SJSA1 (cell line): Measurements from ENCODE around the gene TESK2. TPM values are rescaled to one million over a fixed set of nuclear protein-coding genes. Genes with fewer than 3 reads are reported as not detected.

Experiments
- DNase-seq, 2 experiments: peaks; one replicate each; pipeline ENCODE4 v3.0.0-alpha.2; 2015 to 2020; ENCODE audit warnings: low spot score in 2 of 2, low read depth in 1 of 2
- H3K27ac ChIP-seq: fragments of 250-450 bp; sonication (Bioruptor Pico); 2 replicates; pipeline ENCODE4 v1.5.1; 2020; ENCODE audit warnings: mild to moderate bottlenecking, moderate library complexity
- H3K27me3 ChIP-seq: fragments of 250-450 bp; sonication (Bioruptor Pico); replicated peaks from 2 replicates; pipeline ENCODE4 v1.5.1; 2020; ENCODE audit warnings: mild to moderate bottlenecking, moderate library complexity
- H3K36me3 ChIP-seq: fragments of 250-450 bp; sonication (Bioruptor Pico); 2 replicates; pipeline ENCODE4 v1.5.1; 2020; ENCODE audit warnings: mild to moderate bottlenecking
- H3K4me1 ChIP-seq: fragments of 250-450 bp; sonication (Bioruptor Pico); replicated peaks from 2 replicates; pipeline ENCODE4 v1.6.1; 2021; ENCODE audit warnings: mild to moderate bottlenecking
- H3K4me3 ChIP-seq: fragments of 250-450 bp; sonication (Bioruptor Pico); 2 replicates; pipeline ENCODE4 v1.5.1; 2020; ENCODE audit warnings: mild to moderate bottlenecking
- H3K9me3 ChIP-seq: fragments of 250-450 bp; sonication (Bioruptor Pico); replicated peaks from 2 replicates; pipeline ENCODE4 v1.5.1; 2020; ENCODE audit warnings: mild to moderate bottlenecking
- total RNA-seq: library from RNA; depleted of rRNA; stranded (reverse); fragments of >200 nt; shearing (Covaris generic); gene quantifications from 2 replicates; pipeline ENCODE4 v1.2.3, GENCODE V29; 2014

The TESK2 gene
- total RNA-seq, 1 experiment from 2014 or later = 2.0 TPM

DNA sequence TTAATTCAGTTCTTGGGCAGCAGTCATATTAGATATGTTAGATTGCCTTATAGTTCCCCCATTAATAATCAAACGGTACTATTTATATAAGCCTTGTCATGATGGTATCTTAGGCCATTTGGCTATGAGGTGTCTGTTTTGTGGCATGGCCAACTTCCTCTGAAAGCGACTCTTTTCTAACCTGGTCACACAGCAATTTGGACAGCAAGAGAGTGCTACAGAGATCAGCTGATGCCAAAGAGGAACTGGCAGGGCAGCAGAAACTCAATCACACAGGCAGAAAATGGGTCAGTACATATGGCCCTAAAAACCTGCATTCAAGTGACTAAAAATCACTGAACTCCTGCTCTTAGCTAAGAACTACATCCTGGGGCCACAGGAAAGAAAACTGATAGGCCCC, 137.3 kb downstream of the TESK2 start:
- Histone ChIP-seq H3K27ac (no peak overlapping the region), H3K4me1 (peaks cover 9% of the 10 kb centered on the region), H3K36me3 (no peaks in the 10 kb centered on the region), H3K27me3 (no peaks in the 10 kb centered on the region), H3K9me3 (no peaks in the 10 kb centered on the region), H3K4me3 (no peak overlapping the region)
- DNase-seq = no peak

DNA sequence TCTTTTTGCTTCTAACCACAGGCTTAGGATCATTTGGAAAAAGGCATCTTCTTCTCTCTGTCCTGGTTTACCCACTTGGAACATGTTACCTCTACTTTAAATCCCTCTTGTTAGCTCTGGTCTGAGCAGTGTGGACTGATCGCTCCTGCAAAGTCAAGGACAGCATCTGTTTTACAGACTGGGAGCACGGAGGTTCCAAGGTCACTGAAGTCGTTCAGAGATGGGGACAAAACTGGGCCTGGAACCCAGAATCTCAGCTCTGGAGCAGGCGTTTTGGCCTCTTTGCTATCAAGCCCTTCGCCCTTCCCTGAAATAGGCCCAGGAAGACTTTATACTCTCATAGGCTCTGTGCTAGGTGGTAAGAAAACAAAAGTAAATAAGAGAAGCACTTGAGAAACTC, 139.5 kb downstream of the TESK2 start:
- Histone ChIP-seq H3K27me3 (no peaks in the 10 kb centered on the region), H3K27ac (no peak overlapping the region), H3K4me1 (peaks cover 24% of the 10 kb centered on the region), H3K36me3 (peaks cover 5% of the 10 kb centered on the region), H3K9me3 (no peaks in the 10 kb centered on the region), H3K4me3 (no peak overlapping the region)
- no peak for DNase-seq

DNA sequence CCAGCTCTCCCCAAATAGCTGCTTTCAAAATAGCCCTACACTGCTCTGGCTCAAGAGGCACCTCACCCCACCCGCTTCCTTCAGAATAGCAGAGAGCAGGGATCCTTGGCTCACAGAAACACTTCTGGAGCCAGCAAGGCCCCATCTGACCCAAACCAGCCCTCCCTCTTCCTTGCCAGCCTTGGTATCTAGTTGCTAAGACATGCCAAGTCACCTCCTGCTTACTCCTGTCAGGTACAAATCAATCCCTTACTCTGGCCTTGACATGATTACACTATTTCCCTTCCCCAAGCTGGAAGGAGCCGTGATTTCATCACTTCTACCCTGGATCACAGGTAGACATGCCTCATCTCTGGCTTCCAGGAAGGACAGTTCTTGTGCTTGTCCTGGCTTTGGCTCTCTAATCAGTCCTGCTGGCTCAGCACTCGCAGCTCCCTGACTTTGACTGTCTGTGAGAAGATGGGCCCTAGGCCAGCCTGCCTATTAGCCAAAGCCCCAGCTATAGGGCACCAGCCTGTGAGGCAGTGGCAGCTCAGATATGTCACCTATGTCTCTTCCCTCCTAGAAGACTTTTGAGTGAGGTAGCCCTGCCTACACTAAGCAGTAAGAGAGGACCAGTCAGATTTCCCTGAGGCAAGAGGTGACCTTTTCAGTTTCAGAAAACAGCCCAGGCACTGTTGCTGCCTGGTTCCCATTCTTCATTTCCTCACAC, 141.8 kb downstream of the TESK2 start:
- no peaks in the 10 kb centered on the region for H3K9me3 ChIP-seq
- no peaks in the 10 kb centered on the region for H3K27me3 ChIP-seq
- peaks cover 24% of the 10 kb centered on the region for H3K4me1 ChIP-seq
- DNase-seq = peak in 1 of 2 experiments; percentile 18
- peak overlapping the region; percentile 49; the same call in 1 of the 2 replicates for H3K27ac ChIP-seq
- H3K36me3 ChIP-seq = peaks cover 29% of the 10 kb centered on the region
- H3K4me3 ChIP-seq = no peak overlapping the region

DNA sequence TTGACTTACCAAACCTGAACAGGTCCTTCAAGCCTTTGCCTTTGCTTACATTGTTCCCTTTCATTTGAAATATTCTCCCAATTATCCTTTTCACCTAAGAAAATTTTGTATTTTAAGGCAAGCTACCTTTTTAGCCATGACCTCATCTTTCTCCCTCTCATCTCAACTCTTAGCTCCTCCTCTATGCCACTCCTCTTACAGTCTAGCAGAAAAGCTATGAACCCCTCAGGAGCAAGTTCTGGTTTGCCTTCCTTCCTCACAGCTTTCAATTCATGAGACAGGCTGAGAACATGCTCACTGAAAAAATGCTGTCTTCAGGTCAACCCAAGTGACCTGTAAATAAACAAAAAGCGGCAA, 142.4 kb downstream of the TESK2 start:
- peak overlapping the region; percentile 49 for H3K27ac ChIP-seq
- H3K27me3 ChIP-seq = no peaks in the 10 kb centered on the region
- peaks cover 34% of the 10 kb centered on the region for H3K36me3 ChIP-seq
- H3K4me3 ChIP-seq = no peak overlapping the region
- H3K4me1 ChIP-seq = peaks cover 24% of the 10 kb centered on the region
- H3K9me3 ChIP-seq = no peaks in the 10 kb centered on the region
- DNase-seq = peak in 1 of 2 experiments; percentile 16

DNA sequence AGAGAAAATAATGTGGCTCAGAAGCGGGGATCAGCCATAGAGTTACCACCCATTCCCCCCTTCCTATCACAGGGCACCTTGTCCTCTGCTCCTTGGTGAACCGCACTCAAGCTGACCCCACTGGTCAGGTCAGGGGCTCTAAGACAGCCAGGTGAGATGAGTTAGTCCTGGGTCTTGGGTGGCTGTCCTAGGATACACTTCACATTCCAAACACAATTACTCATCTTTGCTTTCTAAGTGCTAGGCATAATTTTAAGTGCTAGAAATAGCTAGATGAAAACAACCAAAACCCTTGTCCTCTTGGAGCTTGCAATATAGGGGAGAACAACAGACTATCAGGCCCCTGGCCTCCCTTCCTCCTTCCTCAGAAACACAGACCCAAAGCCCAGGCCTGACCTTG, 142.9 kb downstream of the TESK2 start:
- H3K4me1 ChIP-seq = peaks cover 24% of the 10 kb centered on the region
- peak in 1 of 2 experiments; percentile 50 for DNase-seq
- no peak overlapping the region for H3K4me3 ChIP-seq
- no peaks in the 10 kb centered on the region for H3K27me3 ChIP-seq
- H3K9me3 ChIP-seq = no peaks in the 10 kb centered on the region
- peaks cover 40% of the 10 kb centered on the region for H3K36me3 ChIP-seq
- peak overlapping the region; percentile 49 for H3K27ac ChIP-seq

DNA sequence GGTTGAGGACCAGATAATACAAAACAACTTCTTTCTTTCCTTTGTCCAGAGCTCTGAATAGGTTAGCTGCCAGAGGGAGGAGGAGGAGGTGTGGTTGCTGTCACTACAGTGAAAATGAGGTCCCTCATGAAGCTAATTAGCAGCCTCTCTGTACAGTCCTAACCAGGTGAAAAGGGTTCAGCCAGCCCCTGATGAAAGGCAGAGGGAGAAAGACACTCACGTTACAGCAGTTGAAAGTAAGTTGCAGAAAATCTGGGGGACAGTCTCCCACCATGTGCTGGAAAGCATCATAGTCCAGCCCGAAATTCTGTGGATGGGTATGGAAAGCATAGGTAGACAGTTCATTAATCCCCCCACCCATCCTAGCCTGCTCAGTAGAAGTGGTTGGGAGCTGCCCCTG, 144.5 kb downstream of the TESK2 start:
- no peak for DNase-seq
- H3K27ac ChIP-seq = no peak overlapping the region
- no peaks in the 10 kb centered on the region for H3K27me3 ChIP-seq
- H3K4me1 ChIP-seq = peaks cover 24% of the 10 kb centered on the region
- no peak overlapping the region for H3K4me3 ChIP-seq
- H3K36me3 ChIP-seq = peaks cover 55% of the 10 kb centered on the region
- no peaks in the 10 kb centered on the region for H3K9me3 ChIP-seq

DNA sequence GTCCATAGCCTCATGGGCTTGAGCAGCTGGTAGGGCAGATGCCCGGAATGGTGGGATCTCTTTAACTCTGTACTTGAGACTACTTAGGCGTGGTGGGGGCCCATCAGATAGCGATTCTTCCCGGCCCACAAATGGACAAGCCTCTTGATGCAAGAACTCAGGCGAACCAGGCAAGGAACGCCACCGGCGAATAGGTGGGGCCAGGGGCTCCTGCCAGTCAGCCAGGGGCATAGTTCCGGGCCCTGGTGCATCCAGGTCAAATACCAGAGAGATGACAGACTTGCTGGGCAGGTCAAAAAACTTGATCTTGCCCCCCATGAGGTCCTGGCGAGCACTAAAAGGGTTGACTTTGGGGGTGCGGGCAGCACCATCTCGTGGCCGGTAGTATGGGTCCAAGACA, 145.9 kb downstream of the TESK2 start:
- Histone ChIP-seq H3K36me3 (peaks cover 64% of the 10 kb centered on the region), H3K27ac (no peak overlapping the region), H3K4me1 (peaks cover 32% of the 10 kb centered on the region), H3K4me3 (no peak overlapping the region), H3K27me3 (no peaks in the 10 kb centered on the region), H3K9me3 (no peaks in the 10 kb centered on the region)
- no peak for DNase-seq

DNA sequence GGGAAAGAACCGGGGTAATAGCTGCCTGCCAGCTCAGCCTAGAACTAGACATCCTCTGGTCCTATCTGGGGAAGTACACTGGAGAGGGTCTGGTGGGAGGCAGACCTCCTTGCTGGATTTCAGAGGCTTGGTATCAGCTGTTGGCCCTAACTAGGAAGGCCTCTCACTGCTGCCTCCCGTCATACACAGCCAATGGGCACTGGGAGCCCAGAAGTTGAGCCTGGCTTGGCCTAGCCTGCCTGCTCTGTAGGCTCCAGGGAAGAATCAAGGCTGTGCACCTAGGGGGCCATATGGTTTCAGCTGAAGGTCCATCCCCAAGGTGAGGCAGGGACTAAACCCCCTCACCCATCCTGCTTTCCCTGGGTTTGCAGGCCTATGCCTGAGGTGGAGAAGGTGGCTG, 146.5 kb downstream of the TESK2 start:
- H3K4me3 ChIP-seq = no peak overlapping the region
- peaks cover 31% of the 10 kb centered on the region for H3K4me1 ChIP-seq
- H3K27ac ChIP-seq = no peak overlapping the region
- peaks cover 64% of the 10 kb centered on the region for H3K36me3 ChIP-seq
- H3K9me3 ChIP-seq = no peaks in the 10 kb centered on the region
- DNase-seq = no peak
- no peaks in the 10 kb centered on the region for H3K27me3 ChIP-seq

DNA sequence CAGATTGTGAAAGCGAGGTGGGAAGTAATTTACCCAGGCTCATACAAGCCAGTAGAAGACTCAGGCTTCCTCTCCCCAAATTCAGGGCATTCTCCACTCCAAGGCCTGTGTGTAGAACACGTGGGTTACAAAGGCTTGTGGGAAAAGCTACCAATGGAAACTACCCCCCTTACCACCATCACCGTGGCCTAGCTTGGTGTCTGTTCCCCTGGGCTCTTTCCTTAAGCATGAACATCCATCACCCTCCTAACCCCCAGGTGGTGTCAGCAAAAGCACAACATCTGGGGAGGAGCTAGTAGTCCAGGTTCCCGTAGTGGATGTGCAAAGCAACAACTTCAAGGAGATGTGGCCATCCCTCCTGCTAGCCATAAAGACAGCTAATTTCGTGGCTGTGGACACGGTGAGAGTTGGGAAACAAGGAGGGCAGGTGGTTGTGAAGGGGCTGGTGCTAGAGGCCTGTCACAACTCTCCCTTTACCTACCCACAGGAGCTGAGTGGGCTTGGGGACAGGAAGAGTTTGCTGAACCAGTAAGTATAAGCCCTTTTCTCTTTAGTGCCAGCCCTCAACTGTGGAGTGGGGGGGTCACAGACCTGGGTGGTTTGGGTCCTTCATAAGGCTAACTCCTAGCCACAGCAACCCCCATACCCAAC, 150.0 kb downstream of the TESK2 start:
- peak overlapping the region; percentile 91 for H3K27ac ChIP-seq
- H3K36me3 ChIP-seq = peaks cover 59% of the 10 kb centered on the region
- peaks cover 17% of the 10 kb centered on the region for H3K4me1 ChIP-seq
- no peak for DNase-seq
- no peaks in the 10 kb centered on the region for H3K27me3 ChIP-seq
- H3K4me3 ChIP-seq = peak overlapping the region; percentile 67
- no peaks in the 10 kb centered on the region for H3K9me3 ChIP-seq

DNA sequence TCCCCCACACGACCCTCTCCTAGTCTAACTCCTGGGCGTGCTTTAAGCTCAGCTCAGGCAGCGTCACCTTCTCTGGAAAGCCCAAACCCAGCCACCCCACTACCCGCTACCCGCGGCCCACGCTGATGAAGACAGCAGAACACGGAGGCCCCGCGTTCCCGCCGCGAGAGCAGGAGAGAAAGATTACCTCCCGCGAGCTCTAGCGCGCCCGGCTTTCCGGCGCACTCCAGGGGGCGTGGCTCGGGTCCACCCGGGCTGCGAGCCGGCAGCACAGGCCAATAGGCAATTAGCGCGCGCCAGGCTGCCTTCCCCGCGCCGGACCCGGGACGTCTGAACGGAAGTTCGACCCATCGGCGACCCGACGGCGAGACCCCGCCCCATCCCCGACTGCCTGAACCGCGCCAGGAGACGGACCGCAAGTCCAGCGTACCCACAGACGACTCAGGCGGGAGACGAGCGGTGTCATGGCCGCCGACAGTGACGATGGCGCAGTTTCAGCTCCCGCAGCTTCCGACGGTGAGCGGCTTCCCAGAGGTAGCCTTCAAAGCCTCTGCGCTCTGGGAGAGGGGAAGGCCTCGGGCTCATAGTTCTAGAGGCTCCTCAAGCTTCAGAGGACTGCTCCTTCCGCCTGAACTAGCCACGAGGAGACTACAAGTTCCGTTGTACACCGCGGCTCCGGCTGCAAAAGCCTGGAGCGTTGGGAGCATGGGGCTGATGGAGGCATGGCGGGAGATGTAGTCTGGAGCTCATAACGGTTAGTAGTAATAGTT, 151.0 kb downstream of the TESK2 start, which contains the start of the genes MUTYH and TOE1:
Gene MUTYH (minus strand): TSS at position 652 of the 770 bp plus-strand sequence. CDS start 5,935 bp downstream, outside the sequence.
Gene TOE1 (plus strand): TSS at position 382 of the 770 bp plus-strand sequence. CDS start 83 bp downstream, at position 465.
- no peaks in the 10 kb centered on the region for H3K27me3 ChIP-seq
- DNase-seq = peak; percentile 95 to 98
- H3K4me3 ChIP-seq = peak within 1 kb of the TSS; percentile 67
- no peaks in the 10 kb centered on the region for H3K9me3 ChIP-seq
- peaks cover 49% of the 10 kb centered on the region for H3K36me3 ChIP-seq
- H3K4me1 ChIP-seq = peaks cover 17% of the 10 kb centered on the region
- H3K27ac ChIP-seq = peak within 1 kb of the TSS; percentile 91

DNA sequence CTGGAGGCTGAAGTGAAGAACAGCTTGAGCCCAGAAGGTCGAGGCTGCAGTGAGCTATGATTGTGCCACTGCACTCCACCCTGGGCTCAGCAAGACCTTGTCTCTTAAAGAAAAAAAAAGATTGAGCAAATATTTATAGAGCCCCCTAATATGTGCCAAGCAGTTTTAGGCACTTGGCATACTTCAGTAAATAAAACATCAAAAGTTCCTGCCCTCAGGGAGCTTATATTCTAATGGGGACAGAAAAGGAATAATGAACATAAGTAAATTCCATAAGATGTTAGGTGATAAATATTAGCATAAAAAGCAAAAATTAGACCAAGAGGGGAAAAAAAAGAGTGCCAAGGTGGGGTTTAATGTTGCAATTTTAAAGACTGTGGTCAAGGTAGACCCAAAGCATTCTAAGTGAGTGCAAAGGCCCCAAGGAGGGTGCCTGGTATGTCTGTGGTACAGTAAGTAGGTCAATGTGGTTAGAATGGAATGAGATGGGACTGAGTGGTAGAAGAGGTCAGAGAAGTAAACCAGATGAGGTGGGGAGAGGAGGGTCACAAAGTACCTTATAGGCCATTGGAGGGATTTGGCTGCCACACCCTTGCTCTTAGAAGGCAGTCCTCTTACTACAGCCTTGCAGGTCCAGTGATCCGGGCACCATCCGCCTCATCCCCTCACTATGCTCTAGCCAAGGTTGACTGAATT, 153.2 kb downstream of the TESK2 start:
- Histone ChIP-seq H3K27ac (no peak overlapping the region), H3K27me3 (no peaks in the 10 kb centered on the region), H3K9me3 (no peaks in the 10 kb centered on the region), H3K4me1 (peaks cover 17% of the 10 kb centered on the region), H3K4me3 (no peak overlapping the region), H3K36me3 (peaks cover 40% of the 10 kb centered on the region)
- no peak for DNase-seq

DNA sequence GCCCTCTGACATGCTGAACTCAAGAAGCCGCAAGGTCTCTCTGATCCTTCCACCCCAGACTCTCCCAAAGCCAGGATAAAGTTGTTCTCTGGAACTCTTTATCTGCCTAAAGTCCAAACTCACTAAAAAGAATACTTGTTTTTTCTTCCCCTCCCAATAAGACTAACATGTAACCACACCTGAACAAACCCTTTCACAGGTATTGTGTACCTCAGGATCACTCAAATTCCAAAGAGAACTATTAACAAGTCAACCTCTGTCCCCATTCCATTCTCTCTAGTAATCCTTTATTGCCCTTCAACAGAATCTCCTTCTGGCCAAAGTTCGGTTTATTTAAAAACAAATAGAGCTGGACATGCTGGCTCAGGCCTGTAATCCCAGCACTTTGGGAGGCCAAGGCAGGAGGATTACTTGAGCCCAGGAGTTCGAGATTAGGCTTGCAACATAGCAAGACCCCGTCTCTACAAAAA, 155.1 kb downstream of the TESK2 start:
- H3K27me3 ChIP-seq = no peaks in the 10 kb centered on the region
- no peak for DNase-seq
- H3K4me1 ChIP-seq = peaks cover 12% of the 10 kb centered on the region
- H3K9me3 ChIP-seq = no peaks in the 10 kb centered on the region
- H3K36me3 ChIP-seq = peaks cover 36% of the 10 kb centered on the region
- H3K27ac ChIP-seq = no peak overlapping the region
- no peak overlapping the region for H3K4me3 ChIP-seq
